Kidney tubule cell (primary cell): ENCODE results near the gene U2SURP.

Source experiments
- DNase-seq: peaks from one replicate; pipeline ENCODE4 v3.0.0-alpha.2; 2018; ENCODE audit warnings: low spot score

Gene U2SURP

DNA sequence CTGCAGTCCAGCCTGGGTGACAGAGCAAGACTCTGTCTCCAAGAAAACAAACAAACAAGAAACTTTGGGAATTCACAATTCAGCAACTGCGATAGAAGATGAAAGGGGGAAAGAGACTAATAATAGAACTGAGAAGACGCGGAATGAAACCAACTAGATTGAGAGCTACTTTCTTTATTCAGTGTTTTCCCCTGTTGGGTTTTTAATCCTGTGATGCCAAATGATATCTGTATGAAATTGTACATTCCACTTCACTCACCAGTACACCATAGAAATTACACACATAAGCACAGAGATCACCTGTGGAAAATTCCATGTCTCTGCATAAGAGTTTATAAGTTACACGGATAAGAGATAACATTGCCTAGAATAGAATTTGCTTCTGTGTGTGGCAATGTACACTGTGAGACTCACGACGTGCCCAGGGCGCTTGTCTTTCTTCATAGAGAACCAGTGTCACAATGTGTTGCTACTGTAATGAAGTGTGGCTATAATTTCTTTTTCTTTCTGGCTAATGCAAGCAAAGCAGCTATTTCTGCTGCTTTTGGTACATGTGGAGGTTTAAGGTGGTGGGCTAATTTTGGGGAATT is 100.5 kb downstream of the U2SURP start:
- DNase-seq: no peak

DNA sequence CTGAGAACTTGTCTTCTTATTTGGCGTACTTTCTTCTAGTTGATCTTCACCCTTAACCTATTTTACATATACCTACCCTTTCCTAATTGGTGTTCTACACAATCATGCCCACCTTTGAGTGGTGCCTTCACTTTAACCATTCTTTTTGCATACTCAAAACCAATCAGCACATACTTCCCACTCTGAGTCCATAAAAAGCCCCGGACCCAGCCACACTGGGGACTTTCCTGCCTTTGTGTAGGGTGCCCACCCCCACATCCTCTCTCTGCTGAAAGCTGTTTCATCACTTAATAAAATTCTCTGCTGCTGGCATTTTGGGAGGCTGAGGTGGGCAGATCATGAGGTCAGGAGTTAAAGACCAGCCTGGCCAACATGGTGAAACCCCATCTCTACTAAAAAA is 102.3 kb downstream of the U2SURP start:
- no peak for DNase-seq

DNA sequence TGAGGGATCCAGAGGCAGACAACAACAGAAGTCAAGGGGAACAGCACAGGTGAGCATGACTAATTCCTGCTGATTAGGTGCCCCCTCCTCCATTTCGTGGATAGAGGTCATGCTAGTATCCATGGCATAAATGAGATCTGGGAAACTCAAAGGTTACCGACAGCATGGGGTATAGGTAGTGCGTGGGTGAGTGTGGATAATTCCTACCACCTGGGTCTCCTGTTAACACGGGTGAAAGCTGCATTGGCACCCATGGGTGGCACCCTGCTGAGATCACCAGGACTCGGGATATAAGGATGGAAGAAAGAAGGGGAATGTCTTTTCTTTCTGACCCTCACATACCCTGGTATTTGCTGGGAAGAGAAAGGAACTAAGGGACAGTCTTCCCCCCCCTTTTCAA is 103.8 kb downstream of the U2SURP start:
- no peak for DNase-seq

DNA sequence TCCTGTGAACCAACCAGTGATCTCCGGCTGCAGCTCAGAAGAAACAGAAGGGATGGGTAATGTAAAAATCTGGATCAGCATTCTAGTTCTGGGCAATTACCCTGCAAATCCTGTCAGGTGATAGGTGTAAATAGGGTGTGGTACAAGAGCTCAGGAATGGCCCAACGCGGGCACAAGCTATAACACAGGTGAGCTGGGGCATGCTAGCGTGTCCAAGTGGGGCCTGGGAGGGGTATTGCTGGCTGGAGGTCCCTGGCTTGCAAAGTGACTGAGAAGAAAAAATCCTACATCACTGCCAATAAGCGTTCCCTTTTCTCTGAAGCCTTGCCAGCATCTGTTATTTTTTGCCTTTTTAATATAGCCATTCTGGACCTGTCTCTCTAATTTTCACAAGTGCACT is 108.5 kb downstream of the U2SURP start:
- DNase-seq: no peak
